Fibroblast of mammary gland (primary cell): ENCODE results near the gene C18orf54.
A peak's percentile ranks its signal among the peaks of the same experiment; 100 is the strongest.
"Not testable (repeated sequence)": the region's sequence is repeated elsewhere in the genome, so short reads cannot be mapped to it uniquely, and the experiment has no call there.

Experiments used
- DNase-seq: peaks from one replicate; pipeline ENCODE4 v3.0.0-alpha.2; 2010; ENCODE audit warnings: low read depth
- H3K4me3 ChIP-seq: 2 replicates; pipeline ENCODE4 v1.5.1; 2011; ENCODE audit warnings: low read depth, mild to moderate bottlenecking, low read length, moderate library complexity; ENCODE audit not compliant: control insufficient read depth
- CTCF ChIP-seq: conservative IDR thresholded peaks from 2 replicates; pipeline ENCODE4 v1.5.1; 2011; ENCODE audit warnings: low read depth, low read length, inconsistent platforms; ENCODE audit not compliant: control insufficient read depth, insufficient read depth

Gene C18orf54

GRCh38 chr18:54357660-54358494, at the start of gene C18orf54, which contains the start of gene STARD6:
Gene C18orf54, plus strand, starts transcription at chr18:54357906. Its CDS starts 2,667 bp downstream, at chr18:54360573.
Gene STARD6, minus strand, starts transcription at chr18:54357858. Its CDS starts 3,285 bp downstream, at chr18:54354573.
- DNase-seq = peak; percentile 88
- peak within 1 kb of the TSS; percentile 82 for H3K4me3 ChIP-seq
- peak; percentile 23 for TF ChIP-seq CTCF

DNA sequence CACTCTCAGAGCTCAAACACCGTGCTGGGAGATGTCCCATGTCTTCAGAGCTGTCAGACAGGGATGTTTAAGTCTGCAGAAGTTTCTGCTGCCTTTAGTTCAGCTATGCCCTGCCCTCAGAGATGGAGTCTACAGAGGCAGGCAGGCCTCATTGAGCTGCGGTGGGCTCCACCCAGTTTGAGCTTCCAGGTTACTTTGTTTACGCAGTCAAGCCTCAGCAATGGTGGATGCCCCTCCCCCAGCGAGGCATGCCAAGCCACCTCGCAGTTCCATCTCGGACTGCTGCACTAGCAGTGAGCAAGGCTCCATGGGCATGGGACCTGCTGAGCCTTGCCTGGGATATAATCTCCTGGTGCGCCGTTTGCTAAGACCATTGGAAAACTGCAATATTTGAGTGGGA, 48.1 kb upstream of the C18orf54 start:
- DNase-seq, H3K4me3 ChIP-seq: not testable (repeated sequence)

GRCh38 chr18:54316071-54316820, 41.5 kb upstream of the C18orf54 start:
- no peak overlapping the region for H3K4me3 ChIP-seq
- no peak for DNase-seq
- no peak for TF ChIP-seq CTCF

- DNase-seq = no peak
- H3K4me3 ChIP-seq = no peak overlapping the region
- no peak for TF ChIP-seq CTCF
Measured at GRCh38 chr18:54323561-54323960, 34.1 kb upstream of the C18orf54 start.

DNA sequence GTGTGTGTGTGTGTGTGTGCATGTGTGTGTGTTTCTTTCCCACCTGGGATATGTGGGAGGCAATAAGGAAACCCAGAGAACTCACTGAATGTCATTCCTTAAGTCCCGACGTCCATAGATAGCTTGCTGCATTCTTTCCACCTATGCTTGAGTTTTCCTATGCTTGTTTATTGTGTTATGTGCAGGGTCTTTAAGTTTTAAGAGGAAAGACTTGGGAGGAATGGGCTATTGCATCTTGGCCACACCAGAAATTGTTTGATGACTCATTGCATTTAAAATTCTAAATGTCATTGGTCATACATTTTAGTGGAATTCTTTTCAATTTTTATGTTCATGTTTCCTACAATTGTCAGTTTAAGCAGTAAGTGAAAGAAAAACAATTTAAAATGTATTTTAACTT, 33.7 kb upstream of the C18orf54 start:
- DNase-seq = no peak
- no peak overlapping the region for H3K4me3 ChIP-seq
- TF ChIP-seq CTCF = no peak

DNA sequence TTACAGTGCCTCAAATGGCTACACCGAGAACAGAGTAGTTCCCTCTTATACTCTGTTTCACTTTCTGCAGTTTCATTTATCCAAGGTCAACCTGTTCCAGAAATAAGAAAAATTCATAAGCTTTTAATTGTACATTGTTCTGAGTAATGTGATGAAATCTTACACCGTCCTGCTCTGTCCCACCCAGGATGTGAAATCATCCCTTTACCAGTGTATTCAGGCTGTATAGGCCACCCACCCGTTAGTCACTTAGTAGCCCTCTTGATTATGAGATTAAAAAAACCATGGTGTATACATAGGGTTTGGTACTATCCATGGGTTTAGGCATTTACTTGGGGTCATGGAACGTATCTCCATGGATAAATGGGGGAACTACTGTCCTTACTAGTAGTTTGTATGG, 29.9 kb upstream of the C18orf54 start:
- H3K4me3 ChIP-seq = no peak overlapping the region
- peak; percentile 13 for DNase-seq
- TF ChIP-seq CTCF = no peak

GRCh38 chr18:54329787-54330186, 27.9 kb upstream of the C18orf54 start:
- no peak overlapping the region for H3K4me3 ChIP-seq
- no peak for DNase-seq
- no peak for TF ChIP-seq CTCF
